Activated CD4-positive, alpha-beta T cell treated with anti-CD3 and anti-CD28 coated beads, Interleukin-2, Interleukin-6, amounts not matched to agents 100 ng/mL and 50 ng/mL, durations not matched to agents 16 hours and 8 hours (primary cell): ENCODE data around the gene SLC9A9.

Experiments used
- DNase-seq: peaks from one replicate; pipeline ENCODE4 v3.0.0-alpha.2; 2020

Gene SLC9A9

DNA sequence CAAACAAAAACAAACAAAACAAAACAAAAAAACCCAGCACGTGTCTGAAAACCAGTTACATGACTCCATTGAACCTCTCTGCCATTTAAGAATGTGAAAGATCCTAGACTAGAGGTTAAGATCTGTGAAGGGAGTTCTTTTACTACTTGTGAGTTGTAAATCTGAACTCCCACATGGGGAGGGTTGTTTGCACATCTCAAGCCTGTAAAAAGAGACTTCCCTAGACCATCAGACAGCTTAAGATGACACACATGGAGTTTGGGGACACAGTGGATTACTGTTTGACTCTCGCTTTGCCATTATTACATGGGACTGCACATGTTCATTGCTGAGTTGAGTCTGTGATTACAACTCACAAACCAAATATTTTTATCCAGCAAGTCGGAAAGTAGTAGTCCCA lies 171.5 kb downstream of the SLC9A9 start:
- DNase-seq, result no peak

DNA sequence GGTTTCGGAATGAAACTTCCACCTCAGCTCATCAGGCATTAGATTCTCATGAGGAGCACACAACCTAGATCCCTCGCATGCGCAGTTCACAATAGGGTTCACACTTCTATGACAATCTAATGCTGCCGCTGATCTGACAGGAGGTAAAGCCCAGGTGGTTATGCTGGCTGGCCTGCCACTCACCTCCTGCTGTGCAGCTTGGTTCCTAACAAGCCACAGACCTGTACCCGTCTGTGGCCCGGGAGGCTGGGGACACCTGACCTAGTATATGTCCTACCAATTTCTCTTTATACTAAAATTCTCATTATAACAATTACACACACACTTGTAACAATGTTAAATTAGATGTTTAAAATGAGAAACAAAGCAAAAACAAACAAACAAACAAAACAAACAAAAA lies 172.2 kb downstream of the SLC9A9 start:
- DNase-seq, result no peak

DNA sequence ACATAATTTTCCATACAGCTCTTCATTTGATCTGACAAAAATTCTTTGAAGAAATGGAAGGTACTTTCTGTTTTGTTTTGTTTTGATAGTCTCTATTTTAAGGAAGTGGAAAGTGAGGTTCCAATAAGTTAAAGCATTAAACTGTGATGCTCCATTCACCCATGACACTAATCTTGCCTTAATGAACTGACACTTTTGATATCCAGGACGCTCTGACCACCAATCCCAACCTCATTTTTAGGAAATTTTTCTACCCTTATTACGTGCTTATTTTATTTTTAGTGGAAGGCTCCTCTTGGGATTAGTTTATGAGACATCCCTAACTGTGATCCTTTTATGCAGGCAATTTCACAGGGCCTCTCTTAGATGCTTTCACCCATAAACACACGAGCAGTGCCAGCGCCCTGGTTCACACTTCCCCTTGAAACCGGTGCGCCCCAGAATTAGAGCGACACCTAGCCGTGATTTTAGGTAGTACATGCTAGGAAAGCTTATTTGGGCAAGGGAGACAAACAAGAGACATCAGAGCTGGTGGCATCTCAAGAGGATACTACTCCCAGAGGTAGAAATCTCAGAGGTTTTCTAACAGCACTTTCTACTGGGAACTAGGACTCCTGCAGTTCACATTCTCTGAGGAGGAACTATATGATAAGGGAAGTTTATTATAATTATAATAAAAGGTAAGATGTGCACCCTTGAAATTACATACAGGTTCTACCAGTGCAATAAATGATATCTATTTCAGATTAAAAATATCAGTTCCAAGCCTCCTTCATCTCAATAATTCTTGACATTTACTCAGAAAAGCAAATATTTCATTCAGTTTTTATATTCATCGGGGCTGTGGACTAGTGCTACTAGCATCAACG lies 173.9 kb downstream of the SLC9A9 start:
- peak; percentile 87 for DNase-seq

DNA sequence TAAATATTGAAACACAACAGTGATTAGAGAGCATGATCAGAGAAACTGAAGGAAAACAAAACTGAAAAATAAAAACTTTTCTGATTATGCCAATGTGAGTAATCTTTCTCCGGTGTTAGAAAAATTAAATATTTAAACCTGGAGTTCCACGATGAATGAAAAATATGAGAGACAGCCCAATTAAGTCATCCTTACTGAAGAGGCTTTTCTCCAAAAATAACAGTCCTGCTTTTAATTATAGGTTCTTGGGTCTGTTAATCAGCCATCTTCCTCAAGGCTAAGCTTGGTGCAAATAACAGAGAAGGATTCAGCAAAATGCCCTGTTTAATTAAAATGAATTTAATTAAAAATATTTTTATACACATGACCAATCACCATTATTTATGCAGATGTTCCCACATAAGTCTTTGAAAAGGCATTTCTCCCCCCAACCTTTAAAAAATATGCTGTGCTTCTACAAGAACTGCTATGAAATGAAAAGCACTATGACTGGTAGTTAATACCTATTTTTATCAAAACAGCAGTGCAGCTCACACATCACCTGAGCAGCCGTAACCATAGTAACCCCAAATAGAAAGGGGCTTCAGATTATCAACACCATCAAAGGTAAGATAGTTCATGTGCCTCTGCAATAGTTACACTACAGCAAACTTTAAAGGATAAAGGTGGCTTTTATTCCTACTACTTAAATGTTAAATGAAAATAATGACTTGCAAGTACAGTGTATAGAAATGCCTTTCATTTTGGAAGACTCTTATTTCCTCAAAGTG lies 175.7 kb downstream of the SLC9A9 start:
- DNase-seq, result no peak

DNA sequence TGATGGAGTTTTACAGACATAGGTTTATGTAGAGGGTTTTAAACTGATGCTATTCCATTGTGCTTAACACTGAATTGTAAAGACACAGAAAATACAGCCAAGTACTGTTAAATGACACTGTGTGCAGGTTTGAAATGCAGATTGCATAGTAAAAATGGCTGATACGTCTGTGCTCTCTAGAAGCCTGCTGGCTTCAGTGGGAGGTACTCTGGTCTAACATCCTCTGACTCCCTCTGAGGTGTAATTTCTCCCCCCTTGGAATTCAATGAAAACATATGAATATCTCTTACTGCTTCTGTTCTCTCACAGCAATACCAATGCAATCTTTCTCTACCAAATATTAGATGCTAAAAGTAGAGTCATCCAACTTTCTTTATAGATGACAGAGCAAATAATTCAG lies 176.6 kb downstream of the SLC9A9 start:
- DNase-seq, result no peak

DNA sequence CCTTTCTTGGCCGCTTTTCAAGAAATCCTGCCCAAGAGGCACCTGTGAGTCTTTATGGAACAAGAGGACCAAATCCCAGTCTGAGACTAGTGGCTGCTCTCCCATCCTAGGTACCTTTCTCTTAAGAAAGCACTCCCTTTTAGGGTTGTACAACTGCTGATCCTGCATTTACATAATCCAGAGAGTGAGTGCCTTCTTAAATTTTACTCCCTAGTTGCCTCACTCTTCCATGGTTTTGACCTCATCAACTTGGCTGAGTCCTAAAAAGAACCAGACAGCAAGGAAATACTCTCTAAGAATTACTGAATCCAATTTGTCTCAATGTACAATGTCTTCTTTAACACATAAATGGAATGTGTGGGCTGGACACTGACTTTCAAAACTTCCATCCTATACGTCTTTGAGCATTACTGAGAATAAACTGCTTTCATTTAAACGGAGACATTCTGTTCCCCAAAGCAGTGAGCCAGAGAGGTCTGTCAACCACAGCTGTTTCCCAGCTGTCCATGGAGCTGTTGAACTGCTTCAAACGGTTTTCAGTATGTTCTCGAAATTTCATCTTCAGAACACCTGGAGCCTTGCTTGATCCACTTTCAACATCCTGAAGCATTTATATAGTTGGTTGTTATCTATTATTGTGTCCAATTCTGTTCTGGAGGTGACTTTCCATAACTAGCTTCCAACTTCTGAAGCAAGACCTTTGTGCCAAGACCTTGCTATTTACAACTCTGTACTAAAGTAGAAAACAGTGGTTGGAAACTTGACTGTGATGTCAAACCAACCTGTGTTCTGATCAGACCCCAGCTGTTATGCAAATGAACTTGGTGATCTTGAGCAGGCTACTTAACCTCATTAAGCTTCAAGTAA lies 179.1 kb downstream of the SLC9A9 start:
- no peak for DNase-seq

DNA sequence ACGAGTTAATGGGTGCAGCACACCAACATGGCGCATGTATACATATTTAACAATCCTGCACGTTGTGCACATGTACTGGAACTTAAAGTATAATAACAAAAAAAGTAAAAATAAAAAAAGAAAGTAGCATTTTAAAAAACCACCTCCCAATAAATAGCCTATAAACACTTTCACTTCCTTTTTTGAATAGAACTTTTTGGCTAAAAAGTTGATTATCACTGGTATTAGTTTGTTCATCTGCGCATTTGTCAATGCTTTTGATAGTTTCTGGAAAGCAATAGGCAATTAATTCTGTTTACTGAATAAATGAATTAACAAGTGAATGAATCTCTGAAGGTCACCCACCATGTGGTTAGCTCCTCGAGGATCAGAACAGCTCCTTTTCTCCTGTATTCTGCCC lies 179.9 kb downstream of the SLC9A9 start:
- DNase-seq, result no peak

DNA sequence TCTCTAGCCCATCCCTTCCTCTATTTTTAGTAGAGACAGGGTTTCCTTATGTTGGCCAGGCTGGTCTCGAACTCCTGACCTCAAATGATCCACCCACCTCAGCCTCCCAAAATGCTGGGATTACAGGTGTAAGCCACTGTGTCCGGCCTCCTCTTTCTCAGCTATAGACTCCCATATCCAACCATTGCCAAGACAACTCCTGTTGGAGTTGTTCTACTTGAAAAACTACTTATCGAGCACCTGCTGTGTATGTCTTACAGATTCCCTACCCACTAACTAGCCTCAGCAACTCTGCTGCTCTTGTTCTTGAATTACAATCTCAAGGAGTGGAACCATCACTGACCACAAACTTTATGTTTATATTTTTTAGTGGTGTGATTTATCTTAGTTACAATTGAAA lies 186.6 kb downstream of the SLC9A9 start:
- no peak for DNase-seq

DNA sequence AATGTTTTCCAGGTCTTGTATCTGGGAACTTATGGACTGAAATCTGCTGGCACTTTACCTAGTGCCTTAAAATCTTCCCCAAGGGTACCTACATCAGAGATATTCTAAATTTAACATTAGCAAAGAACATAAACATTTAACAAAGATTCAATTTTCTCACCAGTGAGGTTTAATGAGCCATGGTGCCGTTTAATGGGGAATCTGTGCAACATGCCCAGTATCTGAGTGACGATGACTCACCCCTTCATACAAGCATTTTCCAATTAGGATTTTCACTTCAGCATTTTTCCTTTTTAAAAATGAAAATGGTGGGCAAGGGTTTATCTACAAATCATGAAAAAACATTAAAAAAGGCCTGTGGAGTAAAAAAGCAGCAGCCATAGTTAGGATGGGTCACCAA lies 189.4 kb downstream of the SLC9A9 start:
- DNase-seq, result no peak

DNA sequence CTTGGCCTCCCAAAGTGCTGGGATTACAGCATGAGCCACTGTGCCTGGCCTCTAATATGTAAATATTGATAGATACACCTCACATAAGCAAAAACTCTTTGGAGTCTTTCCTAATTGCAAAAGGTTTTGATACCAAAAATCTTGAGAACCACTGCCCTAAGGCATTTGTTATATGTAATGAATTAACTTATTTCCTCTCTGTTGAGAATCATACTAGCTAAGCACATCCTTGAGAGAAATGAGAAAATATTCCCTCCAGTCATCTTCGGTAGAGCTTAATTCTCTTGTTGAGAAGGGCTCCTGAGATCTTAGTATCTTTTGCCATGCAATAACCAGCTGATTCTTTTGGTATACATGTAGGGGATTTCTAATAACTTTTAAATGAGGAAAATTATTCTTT lies 190.2 kb downstream of the SLC9A9 start:
- DNase-seq, result no peak

DNA sequence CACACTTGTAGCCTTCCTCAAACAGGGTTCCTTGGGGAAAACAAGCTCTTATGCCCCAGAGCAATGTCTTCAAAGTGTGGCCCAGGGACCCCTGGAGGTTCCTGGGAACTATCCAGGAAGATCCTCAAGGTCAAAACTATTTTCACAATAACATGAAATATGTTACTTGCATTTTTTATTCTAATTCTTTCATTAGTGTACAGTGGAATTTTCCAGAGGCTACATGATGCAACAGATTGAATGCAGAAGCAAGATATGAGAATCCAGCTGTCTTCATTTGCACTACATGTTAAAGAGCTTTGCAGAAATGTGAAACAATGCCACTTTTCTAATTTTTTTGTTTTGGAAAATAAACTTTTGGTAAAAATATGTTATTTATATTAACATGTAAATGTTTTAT lies 190.9 kb downstream of the SLC9A9 start:
- no peak for DNase-seq

DNA sequence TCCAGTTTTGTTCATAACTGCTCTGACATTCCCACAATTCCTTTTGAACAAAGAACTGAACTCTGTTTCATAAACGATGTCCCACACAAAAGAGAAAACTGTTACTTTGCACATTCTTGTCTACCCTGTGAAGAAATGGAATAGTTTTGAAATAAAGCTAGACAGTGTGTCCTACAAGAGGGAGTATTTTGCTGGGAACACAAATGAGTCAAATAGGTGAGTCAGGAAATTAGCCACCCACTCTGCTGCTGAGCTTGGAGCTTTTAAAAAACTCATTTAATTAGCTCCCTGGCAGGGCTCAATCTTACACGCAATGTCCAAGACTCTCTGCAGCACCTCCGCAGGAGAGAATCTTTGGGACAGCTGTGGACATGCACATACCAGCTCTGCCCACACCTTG lies 193.4 kb downstream of the SLC9A9 start:
- no peak for DNase-seq

DNA sequence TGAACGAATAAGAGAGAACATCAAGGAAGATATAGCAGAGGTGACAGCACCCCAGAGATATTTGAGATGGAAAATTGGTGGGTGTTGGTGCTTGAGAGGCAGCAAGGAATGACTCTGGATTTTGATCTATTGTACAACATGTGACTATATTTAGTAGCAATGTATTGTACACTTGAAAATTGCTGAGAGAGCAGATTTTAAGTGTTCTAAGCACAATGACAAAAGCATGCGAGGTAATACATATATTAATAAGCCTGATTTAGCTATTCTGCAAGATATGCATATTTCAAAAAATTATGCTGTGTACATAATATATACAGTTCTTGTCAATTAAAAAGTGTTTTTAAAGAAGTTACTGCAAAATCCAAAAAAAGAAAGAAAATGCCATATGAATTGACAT lies 194.3 kb downstream of the SLC9A9 start:
- no peak for DNase-seq

DNA sequence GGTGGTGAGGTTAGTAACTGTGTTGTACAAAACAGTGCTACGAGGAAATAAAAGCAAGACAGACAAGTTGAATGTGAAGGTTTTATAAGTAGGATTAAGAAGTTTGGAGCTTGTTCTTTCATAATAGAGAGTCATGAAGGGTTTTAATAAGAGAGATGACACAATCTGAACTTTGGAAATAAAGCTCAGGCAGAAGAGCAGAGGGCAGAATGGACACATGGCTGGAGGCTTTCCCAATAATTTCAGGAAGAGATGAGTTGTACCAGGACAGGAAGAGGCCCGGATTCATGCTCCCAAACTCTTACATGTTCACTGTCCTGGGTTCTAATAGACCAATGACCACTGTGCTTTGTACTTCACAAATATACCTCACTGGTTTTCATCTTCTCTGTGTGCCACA lies 194.8 kb downstream of the SLC9A9 start:
- no peak for DNase-seq

DNA sequence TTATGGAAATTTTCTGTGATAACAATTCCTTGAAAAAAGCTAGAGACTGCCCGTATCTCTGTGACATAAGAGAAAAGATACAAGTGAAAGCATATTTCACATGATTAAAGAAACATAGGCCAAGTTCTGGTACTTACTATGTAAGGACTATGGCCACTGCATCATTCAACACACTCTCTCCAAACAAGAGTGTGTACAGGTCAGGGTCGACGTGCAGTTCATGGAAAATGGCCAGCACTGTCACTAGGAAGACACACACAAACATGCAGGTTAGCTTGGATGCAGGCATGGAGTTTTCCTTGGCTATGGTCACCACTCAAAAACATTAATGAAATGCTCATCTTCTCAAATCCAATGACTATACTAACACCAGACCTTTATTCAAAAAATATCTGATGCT lies 196.2 kb downstream of the SLC9A9 start:
- DNase-seq, result no peak

DNA sequence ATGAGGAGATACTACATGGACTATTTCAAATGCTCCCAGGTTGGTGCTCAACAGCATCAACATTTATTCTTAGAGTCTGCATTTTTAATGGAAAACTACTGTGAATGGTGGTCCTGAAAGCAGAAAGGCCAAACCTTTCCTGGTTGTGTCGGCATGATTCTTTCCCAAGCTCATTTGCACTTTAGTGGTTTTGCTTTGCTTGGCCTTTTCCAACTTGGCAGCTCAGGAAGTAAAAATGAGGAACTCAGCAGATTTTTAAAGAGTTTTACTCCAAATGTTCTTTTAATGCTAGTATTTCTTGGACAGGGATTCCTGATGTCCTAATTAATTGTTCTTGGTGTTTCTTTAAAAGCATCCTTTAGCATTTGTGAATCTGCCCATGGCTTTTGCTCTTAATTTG lies 197.4 kb downstream of the SLC9A9 start:
- DNase-seq, result no peak

DNA sequence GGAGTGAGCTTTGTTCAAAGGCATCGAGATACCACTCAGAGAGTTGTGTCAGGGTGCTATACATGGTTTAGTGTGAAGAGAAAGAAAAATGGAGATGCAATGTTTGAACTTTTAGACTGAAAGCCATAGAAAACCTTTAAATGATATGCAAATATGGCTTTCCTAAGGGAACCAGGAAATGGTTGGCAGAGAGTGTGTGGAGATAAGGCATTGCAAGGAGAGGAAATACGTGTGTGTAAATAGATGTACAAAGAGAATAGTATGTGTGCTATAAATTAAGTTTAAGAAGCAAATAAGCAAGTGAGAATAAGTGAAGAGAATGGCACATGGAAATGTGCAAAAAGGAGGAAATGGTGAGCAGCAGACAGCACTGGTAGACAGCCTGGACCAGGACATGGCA lies 198.1 kb downstream of the SLC9A9 start:
- DNase-seq, result no peak

DNA sequence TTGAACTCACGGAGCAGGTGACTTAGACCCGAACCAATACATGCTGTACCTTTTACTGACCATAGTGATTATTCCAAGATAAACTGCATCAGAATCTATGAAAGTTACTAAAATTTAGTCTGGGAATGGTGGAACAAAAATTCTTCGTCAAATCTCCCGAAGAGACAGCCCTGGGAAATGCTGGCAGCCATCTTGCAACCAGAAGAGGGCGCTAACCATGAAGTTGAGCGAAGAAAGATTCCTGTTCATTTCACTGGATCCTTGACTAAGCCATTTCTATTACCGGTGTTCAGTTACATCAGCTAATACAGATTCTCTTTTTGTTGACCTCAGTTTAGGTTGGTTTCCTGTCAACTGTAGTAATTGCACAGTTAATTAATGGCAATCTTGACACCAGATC lies 199.6 kb downstream of the SLC9A9 start:
- no peak for DNase-seq

DNA sequence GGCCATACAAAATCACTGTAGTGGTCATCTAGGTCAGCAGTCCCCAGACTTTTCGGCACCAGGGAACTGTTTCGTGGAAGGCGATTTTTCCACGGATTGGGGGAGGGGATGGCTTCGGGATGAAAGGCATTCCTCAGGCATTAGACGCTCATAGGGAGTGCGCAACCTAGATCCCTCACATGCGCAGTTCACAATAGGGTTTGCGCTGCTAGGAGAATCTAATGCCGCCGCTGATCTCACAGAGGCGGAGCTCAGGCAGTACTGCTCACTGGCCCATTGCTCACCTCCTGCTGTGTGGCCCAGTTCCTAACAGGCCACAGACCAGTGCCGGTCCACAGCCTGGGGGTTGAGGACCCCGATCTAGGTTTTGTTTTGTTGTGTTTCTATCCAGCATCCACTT lies 200.1 kb downstream of the SLC9A9 start:
- DNase-seq, result no peak

DNA sequence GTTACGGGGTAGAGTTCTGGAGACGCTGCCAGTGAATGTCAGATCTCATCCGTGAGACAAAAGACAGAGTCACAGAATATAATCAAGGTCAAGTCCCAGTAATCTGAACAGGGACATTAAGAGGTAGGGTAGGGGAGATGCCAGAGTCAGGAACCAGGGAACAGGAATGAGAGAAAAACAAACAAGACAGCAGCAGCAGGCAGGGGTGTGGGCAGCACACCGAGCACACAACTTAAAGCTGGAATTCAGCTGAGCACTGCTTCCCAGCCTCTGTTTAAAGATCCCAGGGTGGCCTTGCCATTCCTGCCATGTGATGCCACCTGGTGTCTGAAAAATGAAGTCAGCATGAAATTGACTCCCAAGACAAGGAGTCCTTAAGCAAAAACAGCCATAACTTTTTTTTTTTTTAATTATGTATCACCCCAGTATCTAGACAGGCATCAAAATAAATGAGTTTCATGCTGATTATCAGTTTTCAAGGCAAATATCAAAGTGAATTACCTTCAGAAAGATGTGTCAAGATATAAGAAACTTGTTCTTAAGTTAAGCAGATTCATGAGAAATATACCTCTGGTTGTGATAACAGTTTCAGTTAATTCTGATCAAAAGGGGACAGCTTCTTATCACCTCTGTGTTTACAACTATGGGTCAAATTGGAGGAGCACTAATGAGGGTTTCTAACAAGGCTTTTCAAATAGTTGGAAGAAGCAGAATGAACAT lies 203.7 kb downstream of the SLC9A9 start:
- DNase-seq, result peak; percentile 27

DNA sequence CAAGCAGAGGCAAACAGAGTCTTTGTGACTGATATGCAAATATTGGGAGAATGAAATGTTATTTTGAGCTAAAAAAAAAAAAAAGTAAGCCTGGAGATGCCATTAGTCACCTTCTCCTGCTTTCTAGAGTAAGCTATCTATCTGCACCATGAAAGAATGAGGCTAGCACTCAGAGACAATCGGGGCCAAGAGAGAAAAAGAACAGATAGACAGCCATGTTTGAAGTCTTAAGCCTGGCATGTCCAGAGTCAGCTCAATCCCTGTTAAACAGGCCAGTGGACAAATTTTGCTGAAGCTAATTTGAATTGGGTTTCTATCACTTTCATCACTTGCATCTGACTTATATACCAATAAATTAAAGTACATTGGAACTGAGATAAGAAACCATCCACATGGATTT lies 204.4 kb downstream of the SLC9A9 start:
- no peak for DNase-seq

DNA sequence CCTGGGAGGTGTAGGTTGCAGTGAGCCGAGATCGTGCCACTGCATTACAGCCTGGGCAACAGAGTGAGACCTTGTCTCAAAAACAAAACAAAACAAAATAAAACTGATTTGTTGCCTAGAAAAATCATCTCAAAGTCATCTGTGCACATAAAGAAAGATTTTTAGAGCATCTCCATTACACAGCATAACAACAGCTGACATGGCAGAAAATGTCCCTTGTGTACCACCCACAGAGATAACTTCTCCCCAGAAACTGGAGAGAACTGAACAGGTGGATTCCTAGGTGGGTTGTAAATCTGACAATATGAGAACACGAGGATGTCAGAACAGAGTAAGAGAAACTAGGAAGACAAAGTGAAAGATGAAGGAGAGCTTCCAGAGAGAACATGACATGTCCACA lies 207.5 kb downstream of the SLC9A9 start:
- no peak for DNase-seq

DNA sequence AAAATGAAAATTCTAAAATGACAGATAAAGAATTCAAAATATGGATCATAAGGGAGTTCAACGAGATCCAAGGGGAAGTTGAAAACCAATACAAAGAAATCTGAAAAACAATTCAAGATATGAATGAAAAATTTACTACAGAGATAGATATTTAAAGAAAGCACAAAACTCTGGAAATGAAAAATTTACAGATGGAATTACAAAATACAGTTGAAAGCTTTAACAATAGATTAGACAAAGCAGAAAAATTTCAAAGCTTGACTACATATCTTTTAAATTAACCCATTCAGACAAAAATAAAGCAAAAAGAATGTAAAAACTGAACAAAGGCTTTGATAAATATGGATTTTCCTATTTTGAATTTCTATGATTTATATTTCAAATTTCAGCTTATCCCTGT lies 211.1 kb downstream of the SLC9A9 start:
- DNase-seq, result no peak
